ENCODE measurements around the gene CACNB1. TPM values are rescaled to one million over a fixed set of nuclear protein-coding genes. Genes with fewer than 3 reads are reported as not detected.

The CACNB1 gene
- total and polyA plus RNA-seq, 2 of the 13 experiments (the other 11 are each of a cell fraction or from before 2014, with no cell fraction given): 0.75 to 1.5 TPM

DNA sequence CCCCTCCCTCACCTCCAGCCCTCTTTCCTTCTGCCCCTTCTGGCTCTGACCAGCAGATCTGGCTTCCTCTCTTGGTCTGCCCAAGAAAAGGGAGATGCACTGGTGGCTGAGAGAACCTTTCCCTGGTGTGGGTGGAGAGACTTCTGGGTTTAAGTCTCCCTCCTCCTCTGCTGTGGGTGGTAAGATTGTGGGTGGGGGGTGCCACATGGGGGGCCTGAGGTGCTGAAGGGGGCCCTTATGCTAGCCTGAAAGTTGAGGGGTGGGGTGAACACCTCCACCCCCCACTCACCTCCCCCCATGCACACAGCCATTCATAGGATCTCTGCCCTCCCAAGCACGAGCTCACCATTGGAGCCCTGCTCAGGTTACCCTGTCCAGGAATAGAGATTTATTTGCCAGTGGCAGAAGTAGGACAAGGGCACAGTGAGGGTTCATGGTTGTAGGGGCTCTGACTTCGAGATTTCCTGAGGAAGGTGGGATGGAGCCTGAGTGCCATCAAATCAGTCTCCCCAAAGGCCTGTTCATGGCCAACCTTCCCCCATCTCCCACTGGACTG, 30.0 kb upstream of the CACNB1 start:
- H3K4me1 ChIP-seq (ENCODE audit: insufficient read depth, low read length): peaks cover 20% of the 10 kb centered on the region; the same call in 1 of the 2 replicates
- H3K4me2 ChIP-seq (ENCODE audit: low read depth, low read length): no peak overlapping the region
- ChIA-PET POLR2A (interaction anchor here (0.5 kb wide), 1 partner anchor 33 kb away, joined by 3 read pairs; no protein-coding TSS in a partner anchor), CTCF (ENCODE audit: low intra/inter-chr PET ratio, low total read pairs) (no interaction called here)
- no peak overlapping the region for H3K4me3 ChIP-seq (replicated peaks in 1 of 3; ENCODE audit: insufficient read depth in 1 of 3, low read depth in 2 of 3, low read length in 3 of 3)
- H4K20me1 ChIP-seq (ENCODE audit: insufficient read depth, low read length): no peaks in the 10 kb centered on the region
- WGBS (ENCODE audit: low lambda C conversion rate): 0% methylated on average over 2 of the region's 2 CpGs
- no peak for FAIRE-seq
- intact Hi-C loops (cut with micrococcal nuclease; ENCODE audit: unreplicated experiment): no loop called here
- no peak overlapping the region for H2AFZ ChIP-seq (ENCODE audit: low read length)
- no peak for DNase-seq (ENCODE audit: low spot score)
- ATAC-seq: no peak
- H3K36me3 ChIP-seq (replicated peaks in 1 of 2; ENCODE audit: control insufficient read depth in 1 of 2, insufficient read depth in 2 of 2, low read length in 2 of 2): no peaks in the 10 kb centered on the region
- H3K9me3 ChIP-seq (ENCODE audit: low read length): no peaks in the 10 kb centered on the region
- BruUV-seq (replicated peaks): no TSS peak
- H3K9ac ChIP-seq (ENCODE audit: insufficient read depth, low read depth, low read length): no peak overlapping the region
- H3K27ac ChIP-seq (ENCODE audit: extremely low read length, insufficient read depth, low read length): no peak overlapping the region
- peaks cover 28 to 78% of the 10 kb centered on the region in 2 experiments for H3K27me3 ChIP-seq (ENCODE audit: control insufficient read depth in 1 of 2, insufficient read depth in 2 of 2, low read length in 2 of 2)
- no peaks in the 10 kb centered on the region for H3K79me2 ChIP-seq (ENCODE audit: insufficient read depth, low read length)
- in situ Hi-C loops (cut with HindIII; ENCODE audit: extremely low pct_ligation_motif_present, low pct_unique_long_range_greater_than_20kb): no loop called here
- TF ChIP-seq SRY (CRISPR knock-in tag; IDR thresholded peaks at IDR 0.05) (no peak), ZNF24 (IDR thresholded peaks at IDR 0.05) (no peak), TBX2 (CRISPR knock-in tag; IDR thresholded peaks at IDR 0.05; ENCODE audit: borderline replicate concordance) (no peak)
- TF ChIP-seq, protein P1, sequence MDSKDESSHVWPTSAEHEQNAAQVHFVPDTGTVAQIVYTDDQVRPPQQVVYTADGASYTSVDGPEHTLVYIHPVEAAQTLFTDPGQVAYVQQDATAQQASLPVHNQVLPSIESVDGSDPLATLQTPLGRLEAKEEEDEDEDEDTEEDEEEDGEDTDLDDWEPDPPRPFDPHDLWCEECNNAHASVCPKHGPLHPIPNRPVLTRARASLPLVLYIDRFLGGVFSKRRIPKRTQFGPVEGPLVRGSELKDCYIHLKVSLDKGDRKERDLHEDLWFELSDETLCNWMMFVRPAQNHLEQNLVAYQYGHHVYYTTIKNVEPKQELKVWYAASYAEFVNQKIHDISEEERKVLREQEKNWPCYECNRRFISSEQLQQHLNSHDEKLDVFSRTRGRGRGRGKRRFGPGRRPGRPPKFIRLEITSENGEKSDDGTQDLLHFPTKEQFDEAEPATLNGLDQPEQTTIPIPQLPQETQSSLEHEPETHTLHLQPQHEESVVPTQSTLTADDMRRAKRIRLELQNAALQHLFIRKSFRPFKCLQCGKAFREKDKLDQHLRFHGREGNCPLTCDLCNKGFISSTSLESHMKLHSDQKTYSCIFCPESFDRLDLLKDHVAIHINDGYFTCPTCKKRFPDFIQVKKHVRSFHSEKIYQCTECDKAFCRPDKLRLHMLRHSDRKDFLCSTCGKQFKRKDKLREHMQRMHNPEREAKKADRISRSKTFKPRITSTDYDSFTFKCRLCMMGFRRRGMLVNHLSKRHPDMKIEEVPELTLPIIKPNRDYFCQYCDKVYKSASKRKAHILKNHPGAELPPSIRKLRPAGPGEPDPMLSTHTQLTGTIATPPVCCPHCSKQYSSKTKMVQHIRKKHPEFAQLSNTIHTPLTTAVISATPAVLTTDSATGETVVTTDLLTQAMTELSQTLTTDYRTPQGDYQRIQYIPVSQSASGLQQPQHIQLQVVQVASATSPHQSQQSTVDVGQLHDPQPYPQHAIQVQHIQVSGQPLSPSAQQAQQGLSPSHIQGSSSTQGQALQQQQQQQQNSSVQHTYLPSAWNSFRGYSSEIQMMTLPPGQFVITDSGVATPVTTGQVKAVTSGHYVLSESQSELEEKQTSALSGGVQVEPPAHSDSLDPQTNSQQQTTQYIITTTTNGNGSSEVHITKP (CRISPR knock-in tag; IDR thresholded peaks at IDR 0.05; ENCODE audit: low read depth): no peak
- TF ChIP-seq, protein P2, sequence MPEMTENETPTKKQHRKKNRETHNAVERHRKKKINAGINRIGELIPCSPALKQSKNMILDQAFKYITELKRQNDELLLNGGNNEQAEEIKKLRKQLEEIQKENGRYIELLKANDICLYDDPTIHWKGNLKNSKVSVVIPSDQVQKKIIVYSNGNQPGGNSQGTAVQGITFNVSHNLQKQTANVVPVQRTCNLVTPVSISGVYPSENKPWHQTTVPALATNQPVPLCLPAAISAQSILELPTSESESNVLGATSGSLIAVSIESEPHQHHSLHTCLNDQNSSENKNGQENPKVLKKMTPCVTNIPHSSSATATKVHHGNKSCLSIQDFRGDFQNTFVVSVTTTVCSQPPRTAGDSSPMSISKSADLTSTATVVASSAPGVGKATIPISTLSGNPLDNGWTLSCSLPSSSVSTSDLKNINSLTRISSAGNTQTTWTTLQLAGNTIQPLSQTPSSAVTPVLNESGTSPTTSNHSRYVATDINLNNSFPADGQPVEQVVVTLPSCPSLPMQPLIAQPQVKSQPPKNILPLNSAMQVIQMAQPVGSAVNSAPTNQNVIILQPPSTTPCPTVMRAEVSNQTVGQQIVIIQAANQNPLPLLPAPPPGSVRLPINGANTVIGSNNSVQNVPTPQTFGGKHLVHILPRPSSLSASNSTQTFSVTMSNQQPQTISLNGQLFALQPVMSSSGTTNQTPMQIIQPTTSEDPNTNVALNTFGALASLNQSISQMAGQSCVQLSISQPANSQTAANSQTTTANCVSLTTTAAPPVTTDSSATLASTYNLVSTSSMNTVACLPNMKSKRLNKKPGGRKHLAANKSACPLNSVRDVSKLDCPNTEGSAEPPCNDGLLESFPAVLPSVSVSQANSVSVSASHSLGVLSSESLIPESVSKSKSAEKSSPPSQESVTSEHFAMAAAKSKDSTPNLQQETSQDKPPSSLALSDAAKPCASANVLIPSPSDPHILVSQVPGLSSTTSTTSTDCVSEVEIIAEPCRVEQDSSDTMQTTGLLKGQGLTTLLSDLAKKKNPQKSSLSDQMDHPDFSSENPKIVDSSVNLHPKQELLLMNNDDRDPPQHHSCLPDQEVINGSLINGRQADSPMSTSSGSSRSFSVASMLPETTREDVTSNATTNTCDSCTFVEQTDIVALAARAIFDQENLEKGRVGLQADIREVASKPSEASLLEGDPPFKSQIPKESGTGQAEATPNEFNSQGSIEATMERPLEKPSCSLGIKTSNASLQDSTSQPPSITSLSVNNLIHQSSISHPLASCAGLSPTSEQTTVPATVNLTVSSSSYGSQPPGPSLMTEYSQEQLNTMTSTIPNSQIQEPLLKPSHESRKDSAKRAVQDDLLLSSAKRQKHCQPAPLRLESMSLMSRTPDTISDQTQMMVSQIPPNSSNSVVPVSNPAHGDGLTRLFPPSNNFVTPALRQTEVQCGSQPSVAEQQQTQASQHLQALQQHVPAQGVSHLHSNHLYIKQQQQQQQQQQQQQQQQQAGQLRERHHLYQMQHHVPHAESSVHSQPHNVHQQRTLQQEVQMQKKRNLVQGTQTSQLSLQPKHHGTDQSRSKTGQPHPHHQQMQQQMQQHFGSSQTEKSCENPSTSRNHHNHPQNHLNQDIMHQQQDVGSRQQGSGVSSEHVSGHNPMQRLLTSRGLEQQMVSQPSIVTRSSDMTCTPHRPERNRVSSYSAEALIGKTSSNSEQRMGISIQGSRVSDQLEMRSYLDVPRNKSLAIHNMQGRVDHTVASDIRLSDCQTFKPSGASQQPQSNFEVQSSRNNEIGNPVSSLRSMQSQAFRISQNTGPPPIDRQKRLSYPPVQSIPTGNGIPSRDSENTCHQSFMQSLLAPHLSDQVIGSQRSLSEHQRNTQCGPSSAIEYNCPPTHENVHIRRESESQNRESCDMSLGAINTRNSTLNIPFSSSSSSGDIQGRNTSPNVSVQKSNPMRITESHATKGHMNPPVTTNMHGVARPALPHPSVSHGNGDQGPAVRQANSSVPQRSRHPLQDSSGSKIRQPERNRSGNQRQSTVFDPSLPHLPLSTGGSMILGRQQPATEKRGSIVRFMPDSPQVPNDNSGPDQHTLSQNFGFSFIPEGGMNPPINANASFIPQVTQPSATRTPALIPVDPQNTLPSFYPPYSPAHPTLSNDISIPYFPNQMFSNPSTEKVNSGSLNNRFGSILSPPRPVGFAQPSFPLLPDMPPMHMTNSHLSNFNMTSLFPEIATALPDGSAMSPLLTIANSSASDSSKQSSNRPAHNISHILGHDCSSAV (CRISPR knock-in tag; IDR thresholded peaks at IDR 0.05; ENCODE audit: borderline replicate concordance): no peak
- TF ChIP-seq, protein P3, sequence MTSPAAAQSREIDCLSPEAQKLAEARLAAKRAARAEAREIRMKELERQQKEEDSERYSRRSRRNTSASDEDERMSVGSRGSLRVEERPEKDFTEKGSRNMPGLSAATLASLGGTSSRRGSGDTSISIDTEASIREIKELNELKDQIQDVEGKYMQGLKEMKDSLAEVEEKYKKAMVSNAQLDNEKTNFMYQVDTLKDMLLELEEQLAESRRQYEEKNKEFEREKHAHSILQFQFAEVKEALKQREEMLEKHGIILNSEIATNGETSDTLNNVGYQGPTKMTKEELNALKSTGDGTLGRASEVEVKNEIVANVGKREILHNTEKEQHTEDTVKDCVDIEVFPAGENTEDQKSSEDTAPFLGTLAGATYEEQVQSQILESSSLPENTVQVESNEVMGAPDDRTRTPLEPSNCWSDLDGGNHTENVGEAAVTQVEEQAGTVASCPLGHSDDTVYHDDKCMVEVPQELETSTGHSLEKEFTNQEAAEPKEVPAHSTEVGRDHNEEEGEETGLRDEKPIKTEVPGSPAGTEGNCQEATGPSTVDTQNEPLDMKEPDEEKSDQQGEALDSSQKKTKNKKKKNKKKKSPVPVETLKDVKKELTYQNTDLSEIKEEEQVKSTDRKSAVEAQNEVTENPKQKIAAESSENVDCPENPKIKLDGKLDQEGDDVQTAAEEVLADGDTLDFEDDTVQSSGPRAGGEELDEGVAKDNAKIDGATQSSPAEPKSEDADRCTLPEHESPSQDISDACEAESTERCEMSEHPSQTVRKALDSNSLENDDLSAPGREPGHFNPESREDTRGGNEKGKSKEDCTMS (CRISPR knock-in tag; conservative IDR thresholded peaks at IDR 0.05): no peak
- TF ChIP-seq, protein P4, sequence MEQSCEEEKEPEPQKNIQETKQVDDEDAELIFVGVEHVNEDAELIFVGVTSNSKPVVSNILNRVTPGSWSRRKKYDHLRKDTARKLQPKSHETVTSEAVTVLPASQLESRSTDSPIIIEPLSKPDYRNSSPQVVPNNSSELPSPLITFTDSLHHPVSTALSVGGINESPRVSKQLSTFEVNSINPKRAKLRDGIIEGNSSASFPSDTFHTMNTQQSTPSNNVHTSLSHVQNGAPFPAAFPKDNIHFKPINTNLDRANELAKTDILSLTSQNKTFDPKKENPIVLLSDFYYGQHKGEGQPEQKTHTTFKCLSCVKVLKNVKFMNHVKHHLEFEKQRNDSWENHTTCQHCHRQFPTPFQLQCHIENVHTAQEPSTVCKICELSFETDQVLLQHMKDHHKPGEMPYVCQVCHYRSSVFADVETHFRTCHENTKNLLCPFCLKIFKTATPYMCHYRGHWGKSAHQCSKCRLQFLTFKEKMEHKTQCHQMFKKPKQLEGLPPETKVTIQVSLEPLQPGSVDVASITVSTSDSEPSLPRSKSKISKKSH (CRISPR knock-in tag; IDR thresholded peaks at IDR 0.05; ENCODE audit: borderline replicate concordance): no peak
